OCI-M1 (cell line): ENCODE measurements around the gene L3MBTL4.
"Not testable (repeated sequence)": the region's sequence is repeated elsewhere in the genome, so short reads cannot be mapped to it uniquely, and the experiment has no call there.

Experiments used
- DNase-seq: peaks from one replicate; lab custom pipeline; 2025; lab: John Stamatoyannopoulos, UW

The L3MBTL4 gene

GRCh38 chr18:6194640-6195039 is 220.1 kb downstream of the L3MBTL4 start:
- DNase-seq = no peak

- DNase-seq = not testable (repeated sequence)
Measured at GRCh38 chr18:6185782-6186181, 228.9 kb downstream of the L3MBTL4 start.

- no peak for DNase-seq
Measured at GRCh38 chr18:6174983-6175745, 239.5 kb downstream of the L3MBTL4 start.

- DNase-seq = no peak
Measured at GRCh38 chr18:6170604-6171003, 244.1 kb downstream of the L3MBTL4 start.

GRCh38 chr18:6161549-6161948 is 253.2 kb downstream of the L3MBTL4 start:
- DNase-seq = no peak

DNA sequence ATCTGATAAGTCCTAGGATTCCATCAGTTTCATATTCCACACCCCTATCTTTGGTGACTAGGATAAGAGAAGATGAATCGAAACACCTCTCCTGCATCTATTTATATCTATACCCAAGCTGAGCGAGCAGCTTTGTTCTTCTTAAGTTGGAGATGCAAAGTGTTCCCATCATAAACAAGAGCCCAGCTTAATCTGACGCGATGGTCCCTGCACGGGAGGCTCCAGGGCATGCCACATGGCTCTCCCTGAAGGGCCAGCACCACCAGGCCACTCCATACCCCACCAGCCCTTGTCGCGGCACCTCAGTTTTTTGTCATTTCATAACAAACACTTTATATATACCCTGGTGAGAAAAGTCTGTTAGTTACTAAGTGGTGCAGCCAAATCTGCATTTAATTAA is 255.3 kb downstream of the L3MBTL4 start:
- DNase-seq = no peak

GRCh38 chr18:6158958-6159357 is 255.8 kb downstream of the L3MBTL4 start:
- no peak for DNase-seq

GRCh38 chr18:6156446-6156845 is 258.3 kb downstream of the L3MBTL4 start:
- DNase-seq = no peak

DNA sequence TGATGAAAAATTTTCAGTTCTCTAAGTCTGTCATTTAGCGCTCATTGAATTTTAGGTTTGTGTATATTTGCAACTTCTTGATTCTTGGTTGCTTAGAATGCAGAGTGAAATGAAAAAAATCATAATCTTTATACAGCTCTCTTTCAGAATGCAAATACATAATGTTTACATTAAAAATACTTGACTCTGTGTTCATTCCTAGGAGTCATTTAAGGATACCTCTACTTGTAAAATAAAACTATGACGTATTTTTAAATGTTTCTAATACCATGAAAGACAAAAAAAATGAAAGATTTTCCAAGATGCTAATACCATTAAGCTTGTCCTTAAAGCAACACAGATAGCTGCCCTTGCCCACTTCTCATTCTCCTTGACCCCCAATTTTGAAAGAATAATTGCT is 259.0 kb downstream of the L3MBTL4 start:
- DNase-seq = no peak

DNA sequence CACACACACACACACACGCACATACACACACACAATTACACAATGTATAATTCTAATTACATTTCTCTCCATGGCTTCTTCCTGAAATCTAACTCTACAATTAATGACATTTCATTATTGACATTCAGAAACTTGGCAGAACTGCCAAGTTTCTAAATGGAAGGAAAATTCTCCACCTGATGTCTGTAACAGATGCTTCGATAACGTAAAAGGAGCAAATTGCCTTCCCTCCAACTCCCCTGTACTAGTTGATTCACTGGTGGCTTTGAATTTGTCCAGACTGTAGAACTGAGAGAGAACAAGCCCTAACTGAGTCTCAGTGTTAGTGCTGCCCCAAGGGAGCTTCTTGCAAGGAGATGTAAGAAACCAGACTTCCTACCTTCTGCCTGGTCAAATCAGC is 264.3 kb downstream of the L3MBTL4 start:
- no peak for DNase-seq

GRCh38 chr18:6146307-6146661 is 268.4 kb downstream of the L3MBTL4 start:
- DNase-seq = no peak

DNA sequence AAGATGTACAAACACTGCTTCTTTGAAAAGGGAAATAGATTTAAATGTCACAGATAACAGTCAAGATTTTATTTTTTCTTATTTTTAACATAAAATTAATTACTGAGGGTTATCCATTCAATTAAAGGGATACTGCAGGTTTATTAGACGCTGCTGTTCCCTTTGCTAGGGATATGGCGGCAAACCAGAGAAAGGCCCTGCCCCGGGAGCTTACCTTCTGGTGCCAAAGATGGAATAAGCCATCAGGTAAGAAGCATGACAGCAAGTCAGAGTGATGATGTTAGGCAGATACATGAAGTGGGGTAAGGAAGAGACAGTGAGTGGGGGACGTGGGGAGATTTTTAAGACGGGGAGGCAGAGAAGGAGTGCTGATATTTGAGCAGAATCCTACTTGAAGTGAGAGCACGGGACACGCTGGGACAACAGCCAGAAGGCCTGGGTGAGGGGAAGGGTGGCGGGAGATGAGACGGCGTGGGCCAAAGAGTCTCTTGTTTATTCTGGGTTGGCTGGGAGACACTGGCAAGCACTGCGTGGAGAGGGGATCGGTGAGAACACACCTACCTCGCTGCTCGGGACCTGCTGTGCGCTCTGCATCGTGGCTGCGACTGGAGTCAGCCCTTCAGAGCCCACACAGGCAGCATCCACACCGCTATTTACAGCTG is 268.9 kb downstream of the L3MBTL4 start:
- DNase-seq = no peak

GRCh38 chr18:6139007-6139406 is 275.7 kb downstream of the L3MBTL4 start:
- DNase-seq = no peak

- not testable (repeated sequence) for DNase-seq
Measured at GRCh38 chr18:6135901-6136300, 278.8 kb downstream of the L3MBTL4 start.

DNA sequence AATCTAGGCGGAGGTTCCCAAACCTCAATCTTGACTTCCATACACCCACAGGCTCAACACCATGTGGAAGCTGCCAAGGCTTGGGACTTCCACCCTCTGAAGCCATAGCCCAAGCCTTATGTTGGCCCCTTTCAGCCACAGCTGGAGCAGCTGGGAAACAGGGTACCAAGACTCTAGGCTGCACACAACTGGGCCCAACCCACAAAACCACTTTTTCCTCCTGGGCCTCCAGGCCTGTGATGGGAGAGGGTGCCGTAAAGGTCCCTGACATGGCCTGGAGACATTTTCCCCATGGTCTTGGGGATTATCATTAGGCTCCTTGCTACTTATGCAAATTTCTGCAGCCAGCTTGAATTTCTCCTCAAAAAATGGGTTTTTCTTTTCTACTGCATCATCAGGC is 279.7 kb downstream of the L3MBTL4 start:
- not testable (repeated sequence) for DNase-seq

DNA sequence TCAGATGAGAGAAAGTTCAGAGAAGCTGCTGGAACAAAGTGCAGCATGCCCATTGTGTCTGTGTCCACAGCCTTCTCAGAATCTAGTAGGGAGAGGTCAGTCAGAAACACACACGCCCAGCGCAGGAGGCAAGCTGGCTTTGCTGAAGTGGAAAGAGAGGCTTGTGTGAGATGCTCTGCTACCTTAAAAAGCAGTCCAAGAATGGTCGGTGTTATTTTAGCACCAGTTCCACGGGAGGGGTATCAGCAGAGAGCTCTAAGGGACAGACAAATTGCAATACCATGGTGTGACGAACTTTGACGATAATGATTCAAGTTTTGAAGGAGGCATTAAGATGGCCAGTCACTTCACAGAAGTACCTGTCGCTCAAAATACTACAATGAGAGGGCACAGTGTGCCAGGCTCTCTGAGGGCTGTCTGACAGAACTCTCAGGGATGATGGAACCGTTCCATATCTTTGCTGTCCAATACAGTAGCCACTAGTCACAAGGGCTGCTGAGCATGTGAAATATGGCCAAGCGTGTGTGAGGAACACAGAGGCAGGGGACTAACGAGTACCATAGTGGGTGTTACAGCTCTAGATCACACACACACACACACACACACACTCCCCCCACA is 281.9 kb downstream of the L3MBTL4 start:
- no peak for DNase-seq

DNA sequence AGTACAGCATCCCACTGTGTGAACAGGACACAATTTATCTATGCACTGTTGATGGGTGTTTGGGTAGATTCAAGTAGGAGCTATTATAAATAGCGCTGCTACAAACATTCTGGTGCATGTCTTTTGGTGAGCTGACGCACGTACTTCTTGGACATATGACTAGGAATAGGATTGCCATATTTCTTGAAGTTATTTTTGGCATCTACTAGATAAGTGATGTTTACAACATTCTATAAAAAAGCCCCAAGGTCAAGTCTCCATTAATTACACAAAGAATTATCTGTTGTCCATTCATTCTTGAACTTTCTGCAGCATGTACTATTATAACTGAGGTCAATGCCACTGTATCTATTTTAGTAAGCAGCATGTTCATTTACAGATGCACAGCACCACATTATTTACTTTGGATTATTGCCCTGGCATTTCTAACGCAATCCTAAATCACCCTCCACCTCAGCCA is 293.9 kb downstream of the L3MBTL4 start:
- DNase-seq = no peak

GRCh38 chr18:6119761-6120160 is 294.9 kb downstream of the L3MBTL4 start:
- no peak for DNase-seq

DNA sequence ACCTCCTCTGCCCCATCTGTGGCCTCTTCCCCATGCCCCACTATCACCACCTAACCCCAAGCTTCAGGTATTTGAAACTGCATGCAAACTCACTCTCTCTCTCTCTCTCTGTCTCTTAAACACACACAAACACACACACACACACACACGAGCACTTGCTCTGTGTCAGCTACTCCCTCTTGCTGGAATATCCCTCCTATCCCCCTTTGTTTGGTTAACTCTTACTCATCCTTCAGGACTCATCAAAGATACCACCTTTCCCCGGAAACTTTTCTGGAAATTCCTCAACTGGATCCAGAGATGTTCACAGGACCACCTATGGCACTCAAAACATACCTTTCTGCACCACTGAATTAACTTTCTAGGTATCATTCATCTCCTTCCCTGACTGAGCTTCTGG is 296.6 kb downstream of the L3MBTL4 start:
- no peak for DNase-seq

DNA sequence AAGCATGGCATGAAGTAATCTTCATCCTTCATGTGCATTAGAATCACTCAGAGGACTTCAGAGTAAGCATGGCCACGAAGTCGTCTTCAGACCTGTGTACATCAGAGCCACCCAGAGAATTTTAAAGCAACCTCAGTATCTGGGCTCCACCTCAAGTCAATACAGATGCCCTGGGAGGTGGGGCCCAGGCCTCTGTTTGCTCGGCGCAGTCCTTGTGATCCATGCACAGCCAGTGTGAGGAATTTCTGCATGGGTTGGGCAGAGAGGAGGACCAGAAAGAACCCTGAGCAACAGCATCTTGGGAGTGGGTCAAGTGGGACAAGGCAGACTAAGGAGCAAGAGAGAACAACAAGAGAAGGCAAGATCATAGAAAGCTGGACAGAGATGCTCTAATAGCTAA is 299.0 kb downstream of the L3MBTL4 start:
- no peak for DNase-seq

GRCh38 chr18:6113650-6114049 is 301.1 kb downstream of the L3MBTL4 start:
- DNase-seq = no peak

- DNase-seq = no peak
Measured at GRCh38 chr18:6111726-6112125, 303.0 kb downstream of the L3MBTL4 start.

DNA sequence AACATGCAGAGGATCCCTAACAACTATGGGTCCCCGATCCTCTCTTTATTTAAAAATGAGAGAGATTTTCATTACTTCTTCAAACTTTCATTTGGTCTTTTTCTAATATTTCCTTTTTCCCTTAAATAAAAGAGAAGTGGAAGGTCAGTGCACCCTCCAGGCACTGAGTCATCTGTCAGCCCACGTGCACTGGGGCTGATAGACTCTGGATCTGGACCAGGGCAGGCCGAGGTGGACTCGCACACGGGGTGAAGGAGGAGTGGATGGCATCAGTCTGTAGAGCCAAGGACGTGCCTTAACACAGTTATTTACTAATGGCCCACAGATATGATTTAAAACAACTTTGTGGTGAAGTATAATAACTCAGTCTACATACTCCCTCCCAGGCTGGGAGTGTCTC is 305.0 kb downstream of the L3MBTL4 start:
- no peak for DNase-seq
